Endothelial cell of umbilical vein (primary cell): ENCODE data around the gene BMERB1. TPM values are rescaled to one million over a fixed set of nuclear protein-coding genes. Genes with fewer than 3 reads are reported as not detected.

ENCODE experiments used
- BruUV-seq: library from RNA; stranded (reverse); fragments of 400-500 nt; replicated peaks from 2 replicates; lab custom pipeline; 2021; lab: Mats Ljungman, UMichigan
- CTCF ChIA-PET: fragments of 300-600, 350-600 bp; sonication (Branson Sonifier 250); formaldehyde crosslinking; loops from one replicate; lab custom pipeline; 2021; ENCODE audit warnings: antibody characterized with exemption, inconsistent platforms; lab: Charles Lee
- POLR2A ChIA-PET: fragments of 300-600, 350-600 bp; sonication (Branson Sonifier 250); formaldehyde crosslinking; loops from one replicate; lab custom pipeline; 2021; ENCODE audit warnings: antibody characterized with exemption, inconsistent platforms; lab: Charles Lee
- DNase-seq: peaks from one replicate; pipeline ENCODE4 v3.0.0-alpha.2; 2011; ENCODE audit warnings: low read depth, low spot score
- FAIRE-seq: peaks from 2 replicates; lab custom pipeline; 2011; peaks lifted over from hg19 to GRCh38; lab: Jason Lieb, UNC
- H2AFZ ChIP-seq: 2 replicates; pipeline ENCODE4 v1.6.0; 2012; ENCODE audit warnings: low read depth, low read length, control low read depth, inconsistent platforms
- H3K27ac ChIP-seq: 2 replicates; pipeline ENCODE4 v1.5.1; 2011; ENCODE audit warnings: low read depth, mild to moderate bottlenecking, control low read depth, low read length, moderate library complexity; ENCODE audit not compliant: insufficient read depth
- H3K27me3 ChIP-seq, 2 experiments: 2 replicates each; pipeline versions ENCODE4 v1.6.0 to v1.6.1; 2011; ENCODE audit warnings: low read length in 2 of 2, mixed read lengths in 1 of 2; ENCODE audit not compliant: control insufficient read depth in 2 of 2, insufficient read depth in 2 of 2
- H3K36me3 ChIP-seq, 2 experiments: 2 replicates in 1 of 2; 3 replicates in 1 of 2; pipeline ENCODE4 v1.5.1; 2011; ENCODE audit warnings: low read length in 2 of 2, mild to moderate bottlenecking in 1 of 2, moderate library complexity in 1 of 2; ENCODE audit not compliant: control insufficient read depth in 2 of 2, insufficient read depth in 2 of 2; ENCODE audit errors: extremely low read depth in 1 of 2
- H3K4me1 ChIP-seq: 3 replicates; pipeline ENCODE4 v1.5.1; 2011; ENCODE audit warnings: mild to moderate bottlenecking, low read length; ENCODE audit not compliant: control insufficient read depth, insufficient read depth; ENCODE audit errors: extremely low read depth
- H3K4me2 ChIP-seq: 2 replicates; pipeline ENCODE4 v1.6.1; 2011; ENCODE audit warnings: low read length, control low read depth, mixed read lengths; ENCODE audit not compliant: insufficient read depth
- H3K4me3 ChIP-seq, 3 experiments: fragments of 200-600 bp in 1 of 3; sonication (generic), shearing (Covaris generic) in 1 of 3; replicated peaks in 1 of 3; 2 replicates each; pipeline ENCODE4 v1.5.1; 2011 to 2016; ENCODE audit warnings: control low read depth in 3 of 3, low read length in 3 of 3, mild to moderate bottlenecking in 2 of 3, inconsistent platforms in 1 of 3, low read depth in 1 of 3, moderate library complexity in 1 of 3; ENCODE audit not compliant: insufficient read depth in 1 of 3
- H3K79me2 ChIP-seq: 2 replicates; pipeline ENCODE4 v1.6.0; 2012; ENCODE audit warnings: low read length, inconsistent platforms; ENCODE audit not compliant: control insufficient read depth, insufficient read depth
- H3K9ac ChIP-seq: replicated peaks from 2 replicates; pipeline ENCODE3; 2011; ENCODE audit warnings: low read length, control low read depth; ENCODE audit not compliant: insufficient read depth; ENCODE audit errors: extremely low read depth
- H3K9me1 ChIP-seq: replicated peaks from 3 replicates; pipeline ENCODE4 v1.6.0; 2011; ENCODE audit warnings: mild to moderate bottlenecking, low read length; ENCODE audit not compliant: control insufficient read depth, insufficient read depth; ENCODE audit errors: extremely low read depth
- H3K9me3 ChIP-seq: replicated peaks from 2 replicates; pipeline ENCODE4 v1.5.1; 2012; ENCODE audit warnings: low read length, inconsistent platforms; ENCODE audit not compliant: control insufficient read depth, insufficient read depth
- H4K20me1 ChIP-seq: replicated peaks from 2 replicates; pipeline ENCODE3; 2011; ENCODE audit warnings: mild to moderate bottlenecking, low read length; ENCODE audit not compliant: control insufficient read depth, insufficient read depth; ENCODE audit errors: extremely low read depth
- EZH2 ChIP-seq: IDR thresholded peaks from 2 replicates; pipeline ENCODE4 v1.6.1; 2012; ENCODE audit warnings: borderline replicate concordance, low read depth, mild to moderate bottlenecking, moderate library complexity, low read length, inconsistent platforms; ENCODE audit not compliant: severe bottlenecking
- FOS ChIP-seq: IDR thresholded peaks from 2 replicates; pipeline ENCODE4 v1.6.1; 2011; ENCODE audit warnings: mild to moderate bottlenecking, low read length, moderate library complexity, borderline replicate concordance; ENCODE audit not compliant: insufficient read depth
- GATA2 ChIP-seq: IDR thresholded peaks from 2 replicates; pipeline ENCODE4 v1.7.0; 2011; ENCODE audit warnings: low read depth, mild to moderate bottlenecking, moderate library complexity, mixed read lengths, low read length; ENCODE audit not compliant: insufficient read length, insufficient read depth
- JUN ChIP-seq: IDR thresholded peaks from 2 replicates; pipeline ENCODE4 v1.6.1; 2011; ENCODE audit warnings: borderline replicate concordance, low read depth; ENCODE audit not compliant: insufficient read length, insufficient read depth
- MYC ChIP-seq: IDR thresholded peaks from one replicate; pipeline ENCODE4 v1.6.1; 2011; ENCODE audit warnings: mild to moderate bottlenecking, low read depth, low read length
- POLR2A ChIP-seq: IDR thresholded peaks from 2 replicates; pipeline ENCODE4 v1.6.1; 2012; ENCODE audit warnings: low read depth, mild to moderate bottlenecking, control low read depth, low read length
- POLR2AphosphoS5 ChIP-seq: IDR thresholded peaks from 2 replicates; pipeline ENCODE4 v1.6.1; 2012; ENCODE audit warnings: low read depth, mild to moderate bottlenecking, control low read depth, low read length, moderate library complexity; ENCODE audit not compliant: insufficient read depth
- dilution Hi-C: fragments of 300-500 bp; cut with MboI; formaldehyde crosslinking; loops from one replicate; pipeline ENCODE4 v1.15.0; 2019; ENCODE audit warnings: low sequenced_read_pairs; ENCODE audit not compliant: extremely low pct_ligation_motif_present
- intact Hi-C: fragments of 100-400 bp; cut with micrococcal nuclease; formaldehyde crosslinking; loops from one replicate; pipeline ENCODE4 v1.10.0; 2022
- polyA plus RNA-seq, 4 experiments: library from polyadenylated mRNA; depleted of rRNA in 3 of 4; stranded (reverse) in 3 of 4; unstranded in 1 of 4; fragments of >200 nt; gene quantifications; 2 replicates each; pipeline versions ENCODE4 v1.2.1 to v1.2.3, GENCODE V29; 2011 to 2012; ENCODE audit warnings: missing spikeins in 1 of 4
- total RNA-seq: library from RNA; stranded (reverse); gene quantifications from 2 replicates; pipeline ENCODE4 v1.2.3, GENCODE V29; 2021
- TF ChIP-seq, protein P1 (sequence below): IDR thresholded peaks from 2 replicates; pipeline ENCODE4 v1.6.1; 2011; ENCODE audit not compliant: insufficient read depth, insufficient read length
- TF ChIP-seq, protein P2 (sequence below), 2 donors: IDR thresholded peaks; 1 replicate in 1 of 2; 2 replicates in 1 of 2; pipeline ENCODE4 v1.5.1; 2011; ENCODE audit warnings: low read length in 2 of 2, mild to moderate bottlenecking in 2 of 2, moderate library complexity in 2 of 2, control low read depth in 1 of 2, inconsistent platforms in 1 of 2, low read depth in 1 of 2; ENCODE audit not compliant: insufficient read depth in 1 of 2; ENCODE audit errors: extremely low read depth in 1 of 2

The BMERB1 gene
- total and polyA plus RNA-seq, 2 donors (not counting 3 experiments of a cell fraction or from before 2014, with no cell fraction given): 14.1 to 17.4 TPM

DNA sequence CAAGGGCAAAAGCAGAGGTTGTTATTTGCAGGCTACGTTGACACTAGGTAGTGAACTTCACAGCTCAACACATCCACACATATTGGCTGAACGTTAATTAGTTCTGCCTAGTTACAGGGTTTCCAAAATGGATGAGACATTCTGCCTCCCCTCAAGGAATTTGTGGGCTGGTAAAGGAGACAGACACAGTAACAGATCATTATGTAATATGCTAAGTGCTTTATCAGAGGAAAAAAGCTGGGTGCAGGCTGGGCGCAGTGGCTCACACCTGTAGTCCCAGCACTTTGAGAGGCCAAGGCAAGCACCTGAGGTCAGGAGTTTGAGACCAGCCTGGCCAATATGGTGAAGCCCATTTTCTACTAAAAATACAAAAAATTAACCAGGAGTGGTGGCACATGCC, 26.2 kb downstream of the BMERB1 start:
- no TSS peak for BruUV-seq
- Histone ChIP-seq H3K27me3 (no peaks in the 10 kb centered on the region), H3K9ac (no peak overlapping the region), H3K4me1 (no peaks in the 10 kb centered on the region), H2AFZ (no peak overlapping the region), H3K36me3 (no peaks in the 10 kb centered on the region), H3K9me1 (no peaks in the 10 kb centered on the region), H3K4me2 (no peak overlapping the region), H3K27ac (no peak overlapping the region), H4K20me1 (no peaks in the 10 kb centered on the region), H3K9me3 (no peaks in the 10 kb centered on the region), H3K4me3 (no peak overlapping the region), H3K79me2 (no peaks in the 10 kb centered on the region)
- POLR2A ChIA-PET: no interaction called here
- DNase-seq (no peak), FAIRE-seq (no peak)
- TF ChIP-seq, protein P1, sequence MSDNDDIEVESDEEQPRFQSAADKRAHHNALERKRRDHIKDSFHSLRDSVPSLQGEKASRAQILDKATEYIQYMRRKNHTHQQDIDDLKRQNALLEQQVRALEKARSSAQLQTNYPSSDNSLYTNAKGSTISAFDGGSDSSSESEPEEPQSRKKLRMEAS: no peak
- TF ChIP-seq FOS (no peak), JUN (no peak), EZH2 (no peak), MYC (no peak), POLR2AphosphoS5 (no peak), GATA2 (no peak), POLR2A (no peak)
- TF ChIP-seq, protein P2, sequence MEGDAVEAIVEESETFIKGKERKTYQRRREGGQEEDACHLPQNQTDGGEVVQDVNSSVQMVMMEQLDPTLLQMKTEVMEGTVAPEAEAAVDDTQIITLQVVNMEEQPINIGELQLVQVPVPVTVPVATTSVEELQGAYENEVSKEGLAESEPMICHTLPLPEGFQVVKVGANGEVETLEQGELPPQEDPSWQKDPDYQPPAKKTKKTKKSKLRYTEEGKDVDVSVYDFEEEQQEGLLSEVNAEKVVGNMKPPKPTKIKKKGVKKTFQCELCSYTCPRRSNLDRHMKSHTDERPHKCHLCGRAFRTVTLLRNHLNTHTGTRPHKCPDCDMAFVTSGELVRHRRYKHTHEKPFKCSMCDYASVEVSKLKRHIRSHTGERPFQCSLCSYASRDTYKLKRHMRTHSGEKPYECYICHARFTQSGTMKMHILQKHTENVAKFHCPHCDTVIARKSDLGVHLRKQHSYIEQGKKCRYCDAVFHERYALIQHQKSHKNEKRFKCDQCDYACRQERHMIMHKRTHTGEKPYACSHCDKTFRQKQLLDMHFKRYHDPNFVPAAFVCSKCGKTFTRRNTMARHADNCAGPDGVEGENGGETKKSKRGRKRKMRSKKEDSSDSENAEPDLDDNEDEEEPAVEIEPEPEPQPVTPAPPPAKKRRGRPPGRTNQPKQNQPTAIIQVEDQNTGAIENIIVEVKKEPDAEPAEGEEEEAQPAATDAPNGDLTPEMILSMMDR (IDR thresholded peaks at IDR 0.05; ENCODE audit: extremely low read depth in 1 of 2, insufficient read depth in 1 of 2, low read depth in 1 of 2, low read length in 2 of 2): no peak
- dilution Hi-C loops (no loop called here), intact Hi-C loops (no loop called here)
- CTCF ChIA-PET: interaction anchor here (1.3 kb wide), 1 partner anchor 33 kb away, joined by 6 read pairs; no protein-coding TSS in a partner anchor
